ENCODE data around the gene KRTAP5-5. TPM values are rescaled to one million over a fixed set of nuclear protein-coding genes. Genes with fewer than 3 reads are reported as not detected.

KRTAP5-5 gene
- total and polyA plus RNA-seq, 8 donors: not detected

GRCh38 chr11:1670905-1671371 is 41.4 kb downstream of the KRTAP5-5 start:
- Histone ChIP-seq H3K9me3 (no peaks in the 10 kb centered on the region), H3K27ac (no peak overlapping the region), H3K36me3 (no peaks in the 10 kb centered on the region), H3K4me3 (no peak overlapping the region), H3K27me3 (peaks cover 12 to 68% of the 10 kb centered on the region in 2 donors), H3K4me1 (no peaks in the 10 kb centered on the region)
- DNase-seq (no peak), ATAC-seq (no peak)
- intact Hi-C loops (cut with DNase I): no loop called here
- TF ChIP-seq CTCF (IDR thresholded peaks at IDR 0.05): no peak

GRCh38 chr11:1671658-1672057 is 42.1 kb downstream of the KRTAP5-5 start:
- no peak for TF ChIP-seq CTCF (IDR thresholded peaks at IDR 0.05)
- DNase-seq (no peak), ATAC-seq (no peak)
- Histone ChIP-seq H3K27me3 (peaks cover 17 to 75% of the 10 kb centered on the region in 2 donors), H3K9me3 (no peaks in the 10 kb centered on the region), H3K4me3 (no peak overlapping the region), H3K4me1 (no peaks in the 10 kb centered on the region), H3K36me3 (no peaks in the 10 kb centered on the region), H3K27ac (no peak overlapping the region)
- intact Hi-C loops (cut with DNase I): no loop called here

- intact Hi-C loops (cut with DNase I): no loop called here
- ATAC-seq: no peak
These were observed 43.2 kb downstream of the KRTAP5-5 start for GRCh38 chr11:1672613-1673350.

GRCh38 chr11:1673446-1674172 is 44.0 kb downstream of the KRTAP5-5 start:
- Histone ChIP-seq H3K4me1 (no peaks in the 10 kb centered on the region), H3K4me3 (no peak overlapping the region), H3K9me3 (no peaks in the 10 kb centered on the region), H3K36me3 (no peaks in the 10 kb centered on the region), H3K27ac (no peak overlapping the region), H3K27me3 (peaks cover 17 to 78% of the 10 kb centered on the region in 2 donors)
- TF ChIP-seq CTCF (IDR thresholded peaks at IDR 0.05): no peak
- ATAC-seq: no peak
- intact Hi-C loops (cut with DNase I): no loop called here
- no peak for DNase-seq

More at GRCh38 chr11:1672613-1673350, 43.2 kb downstream of the KRTAP5-5 start:
- Histone ChIP-seq H3K27me3 (peaks cover 17 to 78% of the 10 kb centered on the region in 2 donors), H3K4me3 (no peak overlapping the region), H3K27ac (no peak overlapping the region), H3K4me1 (no peaks in the 10 kb centered on the region), H3K9me3 (no peaks in the 10 kb centered on the region), H3K36me3 (no peaks in the 10 kb centered on the region)
- TF ChIP-seq CTCF (IDR thresholded peaks at IDR 0.05): no peak
- DNase-seq: no peak

All from left lung (tissue), 10 donors.